Fibroblast of lung (primary cell): ENCODE measurements around the gene CHST8.

Experiments used
- CTCF ChIP-seq, 2 donors: IDR thresholded peaks in 1 of 2; conservative IDR thresholded peaks in 1 of 2; 1 replicate in 1 of 2; 2 replicates in 1 of 2; pipeline ENCODE4 v1.5.1; 2011 to 2012; ENCODE audit warnings: low read length in 2 of 2, control low read depth in 1 of 2, inconsistent platforms in 1 of 2, low read depth in 1 of 2, mild to moderate bottlenecking in 1 of 2
- EZH2 ChIP-seq: IDR thresholded peaks from 2 replicates; pipeline ENCODE4 v1.5.1; 2012; ENCODE audit warnings: low read length, control low read depth, mild to moderate bottlenecking; ENCODE audit errors: missing control alignments

- no peak for TF ChIP-seq CTCF (conservative IDR thresholded peaks at IDR 0.05 in 1 of 2, IDR thresholded peaks at IDR 0.05 in 1 of 2; ENCODE audit: low read depth in 1 of 2, low read length in 2 of 2)
- no peak for TF ChIP-seq EZH2
These were observed 78.8 kb downstream of the CHST8 start for GRCh38 chr19:33700408-33701013.
